ENCODE results near the gene MEOX2.

DNA sequence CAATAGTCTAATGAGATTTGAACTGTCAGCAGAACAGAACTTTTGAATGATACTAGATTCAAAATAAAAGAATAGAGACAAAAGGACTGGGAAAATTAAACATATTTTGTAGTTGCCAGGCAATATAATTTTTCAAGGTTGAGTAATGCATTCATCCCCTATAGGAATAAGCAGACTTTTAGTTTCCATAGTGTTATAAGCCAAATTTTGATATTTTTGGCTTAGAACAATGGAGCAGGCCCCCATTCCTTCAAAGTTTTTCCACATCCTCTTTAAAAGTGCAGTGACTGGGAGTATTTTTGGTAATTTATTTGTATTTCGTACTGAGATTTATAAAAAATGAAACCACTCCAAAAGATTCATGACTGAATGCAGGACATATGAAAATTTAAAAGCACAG, 24.0 kb downstream of the MEOX2 start:
- TF ChIP-seq, protein P1, sequence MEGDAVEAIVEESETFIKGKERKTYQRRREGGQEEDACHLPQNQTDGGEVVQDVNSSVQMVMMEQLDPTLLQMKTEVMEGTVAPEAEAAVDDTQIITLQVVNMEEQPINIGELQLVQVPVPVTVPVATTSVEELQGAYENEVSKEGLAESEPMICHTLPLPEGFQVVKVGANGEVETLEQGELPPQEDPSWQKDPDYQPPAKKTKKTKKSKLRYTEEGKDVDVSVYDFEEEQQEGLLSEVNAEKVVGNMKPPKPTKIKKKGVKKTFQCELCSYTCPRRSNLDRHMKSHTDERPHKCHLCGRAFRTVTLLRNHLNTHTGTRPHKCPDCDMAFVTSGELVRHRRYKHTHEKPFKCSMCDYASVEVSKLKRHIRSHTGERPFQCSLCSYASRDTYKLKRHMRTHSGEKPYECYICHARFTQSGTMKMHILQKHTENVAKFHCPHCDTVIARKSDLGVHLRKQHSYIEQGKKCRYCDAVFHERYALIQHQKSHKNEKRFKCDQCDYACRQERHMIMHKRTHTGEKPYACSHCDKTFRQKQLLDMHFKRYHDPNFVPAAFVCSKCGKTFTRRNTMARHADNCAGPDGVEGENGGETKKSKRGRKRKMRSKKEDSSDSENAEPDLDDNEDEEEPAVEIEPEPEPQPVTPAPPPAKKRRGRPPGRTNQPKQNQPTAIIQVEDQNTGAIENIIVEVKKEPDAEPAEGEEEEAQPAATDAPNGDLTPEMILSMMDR (IDR thresholded peaks at IDR 0.05), result no peak
- TF ChIP-seq EZH2 (IDR thresholded peaks at IDR 0.05) (no peak), EZH2phosphoT487 (IDR thresholded peaks at IDR 0.05) (no peak)
